H1 (cell line): ENCODE measurements around the gene OXER1. TPM values are rescaled to one million over a fixed set of nuclear protein-coding genes. Genes with fewer than 3 reads are reported as not detected.

Experiments
- CTCF ChIA-PET: fragments of 300-600 bp; sonication (Branson Sonifier 250); formaldehyde crosslinking; loops from one replicate; lab custom pipeline; 2021; ENCODE audit not compliant: partially characterized antibody; lab: Charles Lee
- POLR2A ChIA-PET: fragments of 300-600 bp; sonication (Branson Sonifier 250); formaldehyde crosslinking; loops from one replicate; lab custom pipeline; 2021; ENCODE audit warnings: inconsistent platforms; ENCODE audit not compliant: partially characterized antibody; lab: Charles Lee
- DNase-seq, 2 experiments: peaks; one replicate each; pipeline versions ENCODE4 v3.0.0 to v3.0.0-alpha.2; 2010 to 2022; ENCODE audit warnings: low spot score in 2 of 2, low read depth in 1 of 2, mixed read lengths in 1 of 2
- FAIRE-seq: peaks from 2 replicates; lab custom pipeline; 2011; peaks lifted over from hg19 to GRCh38; lab: Jason Lieb, UNC
- H2AFZ ChIP-seq: 2 replicates; pipeline ENCODE4 v1.8.1; 2012; ENCODE audit warnings: low read length, inconsistent platforms
- H2AK5ac ChIP-seq: 2 replicates; pipeline ENCODE4 v1.6.1; 2013; ENCODE audit warnings: low read depth, low read length
- H2BK120ac ChIP-seq: replicated peaks from 2 replicates; pipeline ENCODE3; 2013; ENCODE audit warnings: low read depth, low read length, inconsistent platforms
- H2BK12ac ChIP-seq: 2 replicates; pipeline ENCODE4 v1.6.1; 2013; ENCODE audit warnings: low read depth, low read length
- H2BK15ac ChIP-seq: 2 replicates; pipeline ENCODE4 v1.6.1; 2013; ENCODE audit warnings: low read length
- H2BK20ac ChIP-seq: 2 replicates; pipeline ENCODE4 v1.6.1; 2013; ENCODE audit warnings: low read length
- H2BK5ac ChIP-seq: 2 replicates; pipeline ENCODE4 v1.6.1; 2013; ENCODE audit warnings: low read depth, low read length
- H3K14ac ChIP-seq: 2 replicates; pipeline ENCODE4 v1.6.1; 2013; ENCODE audit warnings: inconsistent platforms; ENCODE audit not compliant: insufficient read length
- H3K18ac ChIP-seq: 2 replicates; pipeline ENCODE4 v1.6.1; 2013; ENCODE audit warnings: low read length; ENCODE audit errors: extremely low read depth
- H3K23ac ChIP-seq: 2 replicates; pipeline ENCODE4 v1.6.1; 2013; ENCODE audit warnings: inconsistent platforms; ENCODE audit not compliant: insufficient read length
- H3K23me2 ChIP-seq: 2 replicates; pipeline ENCODE4 v1.6.1; 2013; ENCODE audit warnings: low read depth, low read length
- H3K27ac ChIP-seq: 2 replicates; pipeline ENCODE4 v1.6.1; 2011; ENCODE audit warnings: low read depth, low read length, inconsistent platforms
- H3K27me3 ChIP-seq, 4 experiments: replicated peaks in 1 of 4; 1 replicate in 1 of 4; 2 replicates in 3 of 4; pipeline versions ENCODE4 v1.6.1 to v1.8.1; 2011 to 2013; ENCODE audit warnings: low read length in 3 of 4, mild to moderate bottlenecking in 3 of 4, inconsistent platforms in 2 of 4, mixed read lengths in 2 of 4, moderate library complexity in 1 of 4; ENCODE audit not compliant: control insufficient read depth in 3 of 4, insufficient read depth in 3 of 4; ENCODE audit errors: extremely low read depth in 1 of 4
- H3K36me3 ChIP-seq, 4 experiments: 2 replicates each; pipeline versions ENCODE4 v1.6.1 to v1.8.1; 2011 to 2013; ENCODE audit warnings: mild to moderate bottlenecking in 4 of 4, low read length in 3 of 4, moderate library complexity in 2 of 4, control low read depth in 1 of 4, inconsistent platforms in 1 of 4; ENCODE audit not compliant: insufficient read depth in 4 of 4, control insufficient read depth in 2 of 4
- H3K4ac ChIP-seq: replicated peaks from 2 replicates; pipeline ENCODE3; 2013; ENCODE audit warnings: low read length, low read depth, mixed read lengths, inconsistent platforms; ENCODE audit not compliant: insufficient read length
- H3K4me1 ChIP-seq, 4 experiments: replicated peaks in 1 of 4; 1 replicate in 1 of 4; 2 replicates in 3 of 4; pipeline versions ENCODE4 v1.6.1 to v1.8.1; 2011 to 2013; ENCODE audit warnings: low read length in 3 of 4, inconsistent platforms in 2 of 4, mixed read lengths in 1 of 4; ENCODE audit not compliant: insufficient read depth in 4 of 4, control insufficient read depth in 3 of 4
- H3K4me2 ChIP-seq, 2 experiments: 2 replicates each; pipeline versions ENCODE4 v1.6.1 to v1.8.1; 2011 to 2013; ENCODE audit warnings: low read depth in 2 of 2, low read length in 2 of 2, control low read depth in 1 of 2, inconsistent platforms in 1 of 2, mild to moderate bottlenecking in 1 of 2; ENCODE audit not compliant: insufficient read depth in 1 of 2
- H3K4me3 ChIP-seq, 4 experiments: fragments of 200-600, 300-600 bp in 1 of 4; sonication (generic), shearing (Covaris generic), sonication (Bioruptor Twin) in 1 of 4; 2 replicates each; pipeline versions ENCODE4 v1.5.1 to v1.8.1; 2011 to 2016; ENCODE audit warnings: low read length in 4 of 4, low read depth in 3 of 4, control low read depth in 2 of 4, inconsistent platforms in 2 of 4, mild to moderate bottlenecking in 2 of 4, mixed read lengths in 1 of 4, moderate library complexity in 1 of 4; ENCODE audit not compliant: insufficient read depth in 2 of 4; ENCODE audit errors: extremely low read depth in 1 of 4
- H3K56ac ChIP-seq: replicated peaks from 2 replicates; pipeline ENCODE3; 2013; ENCODE audit warnings: low read depth, mild to moderate bottlenecking, mixed read lengths, low read length, inconsistent platforms; ENCODE audit not compliant: insufficient read length
- H3K79me1 ChIP-seq: 2 replicates; pipeline ENCODE4 v1.6.1; 2013; ENCODE audit warnings: low read depth, low read length, control low read depth
- H3K79me2 ChIP-seq, 2 experiments: 2 replicates each; pipeline versions ENCODE4 v1.6.1 to v1.8.1; 2012 to 2013; ENCODE audit warnings: low read length in 2 of 2, mild to moderate bottlenecking in 2 of 2, inconsistent platforms in 1 of 2; ENCODE audit not compliant: insufficient read depth in 2 of 2, control insufficient read depth in 1 of 2
- H3K9ac ChIP-seq, 4 experiments: replicated peaks in 1 of 4; 1 replicate in 1 of 4; 2 replicates in 3 of 4; pipeline versions ENCODE4 v1.6.1 to v1.8.1; 2011 to 2013; ENCODE audit warnings: low read depth in 3 of 4, low read length in 3 of 4, control low read depth in 2 of 4, mild to moderate bottlenecking in 2 of 4, moderate library complexity in 2 of 4, inconsistent platforms in 1 of 4; ENCODE audit errors: extremely low read depth in 1 of 4
- H3K9me3 ChIP-seq, 2 experiments: 2 replicates each; pipeline versions ENCODE4 v1.6.1 to v1.8.1; 2012 to 2013; ENCODE audit warnings: mild to moderate bottlenecking in 2 of 2, moderate library complexity in 2 of 2, control low read depth in 1 of 2, inconsistent platforms in 1 of 2, low read depth in 1 of 2, low read length in 1 of 2, mixed read lengths in 1 of 2; ENCODE audit not compliant: insufficient read depth in 2 of 2
- H4K20me1 ChIP-seq, 2 experiments: replicated peaks in 1 of 2; 2 replicates each; pipeline versions ENCODE3 to v1.8.1; 2011 to 2013; ENCODE audit warnings: inconsistent platforms in 2 of 2, low read length in 2 of 2, mild to moderate bottlenecking in 1 of 2; ENCODE audit not compliant: insufficient read depth in 2 of 2, control insufficient read depth in 1 of 2
- H4K5ac ChIP-seq: 2 replicates; pipeline ENCODE4 v1.6.1; 2013; ENCODE audit warnings: low read length, low read depth, mixed read lengths, inconsistent platforms; ENCODE audit not compliant: insufficient read length
- H4K8ac ChIP-seq: 2 replicates; pipeline ENCODE4 v1.8.0; 2013; ENCODE audit warnings: mild to moderate bottlenecking, moderate library complexity, low read length, inconsistent platforms; ENCODE audit not compliant: insufficient read depth; ENCODE audit errors: extremely low read depth
- H4K91ac ChIP-seq: replicated peaks from 2 replicates; pipeline ENCODE3; 2013; ENCODE audit warnings: low read length, mixed read lengths, inconsistent platforms; ENCODE audit not compliant: insufficient read length
- CREB1 ChIP-seq: IDR thresholded peaks from 2 replicates; pipeline ENCODE4 v1.6.1; 2012; ENCODE audit warnings: inconsistent platforms
- NRF1 ChIP-seq: IDR thresholded peaks from 2 replicates; pipeline ENCODE4 v1.6.1; 2011; ENCODE audit warnings: mild to moderate bottlenecking, low read depth, low read length, improper control_type of control experiment
- TEAD4 ChIP-seq: IDR thresholded peaks from 2 replicates; pipeline ENCODE4 v1.6.1; 2012; ENCODE audit warnings: low read depth, low read length, inconsistent platforms, mixed read lengths
- WGBS, 2 experiments: shearing (Covaris generic) in 1 of 2; methylation state at CpG; one replicate each; pipeline versions ENCODE4 v1.1.6 to v1.1.7; 2013 to 2015; ENCODE audit warnings: low lambda C conversion rate in 2 of 2, mixed read lengths in 2 of 2, inconsistent platforms in 1 of 2, low coverage in 1 of 2, missing lambda C conversion rate in 1 of 2; ENCODE audit not compliant: insufficient replicate concordance in 2 of 2, insufficient coverage in 1 of 2, insufficient read length in 1 of 2; ENCODE audit errors: extremely low coverage in 1 of 2, missing lambda C conversion rate in 1 of 2; 5-methylcytosine and 5-hydroxymethylcytosine counted together
- polyA plus RNA-seq, 7 experiments: library from polyadenylated mRNA; depleted of rRNA in 3 of 7; stranded (reverse) in 5 of 7; unstranded in 2 of 7; fragments of >200 nt in 5 of 7; fragments of 200-250 nt in 2 of 7; gene quantifications; 1 replicate in 5 of 7; 2 replicates in 1 of 7; 4 replicates in 1 of 7; pipeline versions ENCODE4 v1.2.1 to v1.2.3, GENCODE V29; 2011 to 2013; ENCODE audit warnings: missing spikeins in 2 of 7, mixed read lengths in 2 of 7
- total RNA-seq: library from RNA; stranded (reverse); fragmentation: NEBNext Ultra II Directional; extraction: Animal tissue kit (Norgen Biotek cat#: 25700); gene quantifications from 2 replicates; pipeline ENCODE4 v1.2.1, GENCODE V29; 2021

OXER1 gene
- total and polyA plus RNA-seq, 2 of the 8 experiments (the other 6 are each of a cell fraction or from before 2014, with no cell fraction given): 1.2 to 2.9 TPM

DNA sequence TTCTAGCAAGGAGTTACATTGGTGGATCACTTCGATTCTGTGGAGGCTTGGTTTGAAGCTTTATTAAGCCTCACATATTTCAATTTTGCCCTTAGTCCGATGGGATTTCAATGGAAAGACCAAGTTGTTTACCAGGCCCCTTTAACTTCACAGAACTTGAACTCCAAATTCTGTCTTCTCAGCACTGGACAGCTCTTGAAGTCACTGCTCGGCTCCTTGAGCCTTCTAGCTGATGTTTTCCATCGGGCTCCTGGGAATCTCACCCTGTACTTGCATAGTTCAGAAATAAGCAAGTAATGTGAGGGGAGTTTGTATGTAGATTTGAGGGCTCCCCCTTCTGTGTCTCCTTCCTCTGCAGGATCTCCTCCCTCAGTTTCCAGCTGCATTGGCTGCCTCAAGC, 15.1 kb downstream of the OXER1 start:
- FAIRE-seq (no peak), DNase-seq (no peak)
- Histone ChIP-seq H2BK20ac (no peak overlapping the region), H2BK15ac (no peak overlapping the region), H3K9ac (no peak overlapping the region), H3K4me3 (no peak overlapping the region), H3K23me2 (no peaks in the 10 kb centered on the region), H2AK5ac (no peak overlapping the region), H2AFZ (no peak overlapping the region), H3K4ac (no peak overlapping the region), H3K14ac (no peak overlapping the region), H3K9me3 (no peaks in the 10 kb centered on the region), H4K5ac (no peak overlapping the region), H3K79me1 (peaks cover 2% of the 10 kb centered on the region; the same call in 1 of the 2 replicates), H3K27me3 (no peaks in the 10 kb centered on the region), H3K4me2 (no peak overlapping the region), H4K20me1 (no peaks in the 10 kb centered on the region), H3K36me3 (no peaks in the 10 kb centered on the region; a peak in 1 of 8 replicates), H2BK120ac (no peak overlapping the region), H3K23ac (no peak overlapping the region), H3K79me2 (no peaks in the 10 kb centered on the region), H2BK5ac (no peak overlapping the region), H2BK12ac (no peak overlapping the region), H4K8ac (no peak overlapping the region), H4K91ac (no peak overlapping the region), H3K27ac (no peak overlapping the region), H3K4me1 (no peaks in the 10 kb centered on the region), H3K56ac (no peak overlapping the region), H3K18ac (no peak overlapping the region)
- ChIA-PET CTCF (interaction anchor here (1.3 to 6.2 kb wide), 2 partner anchors 8 to 21 kb away, joined by 3 to 35 read pairs; no protein-coding TSS in a partner anchor), POLR2A (no interaction called here)
- WGBS, 2 experiments: 91% methylated on average over 4 of the region's 4 CpGs; no CpG with 5 or more reads in 1 of the 2 experiments
- TF ChIP-seq CREB1: no peak
- TF ChIP-seq NRF1: no peak
- TF ChIP-seq TEAD4: no peak
